ENCODE results near the gene CSNK2A1. TPM values are rescaled to one million over a fixed set of nuclear protein-coding genes. Genes with fewer than 3 reads are reported as not detected.

The CSNK2A1 gene
- total RNA-seq, 1 donor from 2014 or later, result 128 TPM

DNA sequence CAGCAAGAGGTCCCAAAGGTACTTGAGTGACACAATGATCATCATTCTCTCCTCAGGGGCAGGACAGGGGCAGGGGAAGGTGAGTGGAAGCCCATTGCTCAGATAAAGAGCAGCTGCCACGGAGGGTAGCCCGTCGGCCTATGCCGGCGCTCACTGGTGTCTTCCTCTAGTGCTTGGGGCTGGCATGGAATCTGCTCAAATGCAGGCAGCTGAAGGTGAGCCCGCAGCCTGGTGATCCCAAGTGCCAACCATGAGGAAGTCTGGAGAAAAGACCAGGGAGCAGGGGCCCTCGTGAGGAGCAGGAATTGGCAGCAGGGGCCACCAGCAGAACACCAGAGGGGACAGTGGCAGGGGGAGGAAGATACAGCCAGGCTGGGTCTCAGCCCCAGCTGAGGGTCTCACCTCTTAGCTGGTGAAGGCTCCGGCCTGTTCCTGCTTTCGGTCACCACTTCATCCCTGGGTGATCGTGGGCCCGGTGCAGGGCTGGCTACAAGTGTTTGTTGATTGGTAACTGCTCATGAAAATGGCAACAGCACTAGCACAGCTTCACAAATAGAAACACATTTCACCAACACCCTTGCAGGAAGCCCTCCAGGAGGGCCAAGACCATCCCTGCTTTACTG is 110.8 kb downstream of the CSNK2A1 start:
- H3K27ac Mint-ChIP-seq (ENCODE audit: unreplicated experiment), result peak overlapping the region; percentile 80
- no peak for DNase-seq (ENCODE audit: low spot score)
- peaks cover 30% of the 10 kb centered on the region for H3K36me3 Mint-ChIP-seq (ENCODE audit: low read depth, unreplicated experiment)
- peaks cover 8% of the 10 kb centered on the region for H3K27me3 Mint-ChIP-seq (ENCODE audit: unreplicated experiment)
- H3K9me3 Mint-ChIP-seq (ENCODE audit: unreplicated experiment), result no peaks in the 10 kb centered on the region
- peak overlapping the region; percentile 73 for H3K4me3 Mint-ChIP-seq (ENCODE audit: unreplicated experiment)
- TF ChIP-seq, protein P1, sequence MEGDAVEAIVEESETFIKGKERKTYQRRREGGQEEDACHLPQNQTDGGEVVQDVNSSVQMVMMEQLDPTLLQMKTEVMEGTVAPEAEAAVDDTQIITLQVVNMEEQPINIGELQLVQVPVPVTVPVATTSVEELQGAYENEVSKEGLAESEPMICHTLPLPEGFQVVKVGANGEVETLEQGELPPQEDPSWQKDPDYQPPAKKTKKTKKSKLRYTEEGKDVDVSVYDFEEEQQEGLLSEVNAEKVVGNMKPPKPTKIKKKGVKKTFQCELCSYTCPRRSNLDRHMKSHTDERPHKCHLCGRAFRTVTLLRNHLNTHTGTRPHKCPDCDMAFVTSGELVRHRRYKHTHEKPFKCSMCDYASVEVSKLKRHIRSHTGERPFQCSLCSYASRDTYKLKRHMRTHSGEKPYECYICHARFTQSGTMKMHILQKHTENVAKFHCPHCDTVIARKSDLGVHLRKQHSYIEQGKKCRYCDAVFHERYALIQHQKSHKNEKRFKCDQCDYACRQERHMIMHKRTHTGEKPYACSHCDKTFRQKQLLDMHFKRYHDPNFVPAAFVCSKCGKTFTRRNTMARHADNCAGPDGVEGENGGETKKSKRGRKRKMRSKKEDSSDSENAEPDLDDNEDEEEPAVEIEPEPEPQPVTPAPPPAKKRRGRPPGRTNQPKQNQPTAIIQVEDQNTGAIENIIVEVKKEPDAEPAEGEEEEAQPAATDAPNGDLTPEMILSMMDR (IDR thresholded peaks at IDR 0.05; ENCODE audit: unreplicated experiment), result no peak
- H3K4me1 Mint-ChIP-seq (ENCODE audit: unreplicated experiment), result peaks cover 6% of the 10 kb centered on the region

DNA sequence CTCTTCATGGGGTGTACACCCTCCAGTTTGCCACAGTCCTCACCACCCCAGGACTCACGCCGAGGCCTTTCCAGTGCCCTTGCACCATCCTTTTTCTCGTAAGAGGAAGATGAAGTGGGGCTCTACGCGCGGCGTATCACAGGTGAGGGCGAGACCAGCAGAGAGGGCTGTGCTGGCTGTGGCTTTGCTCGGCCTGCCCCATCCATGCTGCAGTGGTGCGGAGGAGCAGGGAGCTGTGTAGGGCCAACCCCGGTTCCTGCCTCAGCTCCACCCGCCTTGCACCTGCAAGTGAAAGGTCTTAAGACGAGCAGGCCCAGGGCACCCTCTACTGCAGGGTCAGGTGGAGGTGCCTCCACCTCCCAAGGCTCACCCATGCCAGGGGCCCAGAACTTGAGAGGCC is 111.4 kb downstream of the CSNK2A1 start:
- H3K27me3 Mint-ChIP-seq (ENCODE audit: unreplicated experiment), result peaks cover 7% of the 10 kb centered on the region

DNA sequence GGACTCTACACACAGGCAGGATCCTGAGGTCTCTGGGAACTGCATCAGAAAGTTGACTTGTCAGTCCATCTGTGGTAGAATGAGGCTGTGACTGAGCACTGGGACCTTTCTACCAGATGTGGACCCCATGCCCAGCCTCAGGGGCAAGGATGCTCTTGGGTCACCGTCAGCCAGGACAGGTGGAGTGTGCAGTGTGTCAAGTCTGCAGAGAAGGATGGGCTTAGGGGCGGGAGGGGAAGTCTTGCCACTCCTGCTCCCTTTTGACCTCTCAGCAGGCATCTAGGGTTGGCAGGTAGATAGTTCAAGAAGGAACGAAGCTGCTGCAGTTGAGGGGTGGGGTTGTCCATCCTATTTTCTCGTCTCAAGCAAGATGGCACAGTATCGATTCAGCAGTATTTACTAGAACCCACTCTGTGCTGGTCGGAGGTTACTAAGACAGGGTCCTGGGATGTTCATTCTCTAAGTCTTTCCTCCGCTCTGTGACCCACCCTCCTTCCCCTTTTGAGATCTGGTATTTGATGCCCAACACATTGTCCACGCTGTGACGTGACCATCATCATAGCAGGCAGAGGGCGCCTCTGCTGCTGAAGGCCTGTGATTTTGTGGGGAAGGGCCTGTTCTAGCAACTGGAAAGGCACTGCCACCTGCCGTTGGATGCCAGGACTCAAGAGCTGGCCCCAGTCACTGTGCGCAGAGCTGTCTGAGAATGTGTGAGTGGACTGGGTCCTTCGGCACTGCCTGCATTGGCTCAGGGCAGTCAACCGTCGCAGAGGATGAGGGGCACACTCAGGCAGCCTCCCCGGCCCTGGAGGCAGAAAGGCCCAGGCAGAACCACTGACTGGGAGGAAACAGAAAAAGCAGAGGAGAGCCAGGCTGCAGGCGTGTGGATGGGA is 112.3 kb downstream of the CSNK2A1 start:
- H3K36me3 Mint-ChIP-seq (ENCODE audit: low read depth, unreplicated experiment), result peaks cover 23% of the 10 kb centered on the region
- no peak overlapping the region for H3K4me3 Mint-ChIP-seq (ENCODE audit: unreplicated experiment)
- peaks cover 7% of the 10 kb centered on the region for H3K27me3 Mint-ChIP-seq (ENCODE audit: unreplicated experiment)
- peak; percentile 57 for DNase-seq (ENCODE audit: low spot score)
- no peaks in the 10 kb centered on the region for H3K9me3 Mint-ChIP-seq (ENCODE audit: unreplicated experiment)
- H3K4me1 Mint-ChIP-seq (ENCODE audit: unreplicated experiment), result peaks cover 6% of the 10 kb centered on the region
- TF ChIP-seq, protein P1 (IDR thresholded peaks at IDR 0.05; ENCODE audit: unreplicated experiment), result peak; percentile 27
- H3K27ac Mint-ChIP-seq (ENCODE audit: unreplicated experiment), result no peak overlapping the region

More for the DNA sequence above, 111.4 kb downstream of the CSNK2A1 start:
- H3K4me1 Mint-ChIP-seq (ENCODE audit: unreplicated experiment), result peaks cover 6% of the 10 kb centered on the region
- peaks cover 24% of the 10 kb centered on the region for H3K36me3 Mint-ChIP-seq (ENCODE audit: low read depth, unreplicated experiment)
- TF ChIP-seq, protein P1 (IDR thresholded peaks at IDR 0.05; ENCODE audit: unreplicated experiment), result no peak
- no peaks in the 10 kb centered on the region for H3K9me3 Mint-ChIP-seq (ENCODE audit: unreplicated experiment)
- no peak overlapping the region for H3K27ac Mint-ChIP-seq (ENCODE audit: unreplicated experiment)
- no peak overlapping the region for H3K4me3 Mint-ChIP-seq (ENCODE audit: unreplicated experiment)
- no peak for DNase-seq (ENCODE audit: low spot score)

DNA sequence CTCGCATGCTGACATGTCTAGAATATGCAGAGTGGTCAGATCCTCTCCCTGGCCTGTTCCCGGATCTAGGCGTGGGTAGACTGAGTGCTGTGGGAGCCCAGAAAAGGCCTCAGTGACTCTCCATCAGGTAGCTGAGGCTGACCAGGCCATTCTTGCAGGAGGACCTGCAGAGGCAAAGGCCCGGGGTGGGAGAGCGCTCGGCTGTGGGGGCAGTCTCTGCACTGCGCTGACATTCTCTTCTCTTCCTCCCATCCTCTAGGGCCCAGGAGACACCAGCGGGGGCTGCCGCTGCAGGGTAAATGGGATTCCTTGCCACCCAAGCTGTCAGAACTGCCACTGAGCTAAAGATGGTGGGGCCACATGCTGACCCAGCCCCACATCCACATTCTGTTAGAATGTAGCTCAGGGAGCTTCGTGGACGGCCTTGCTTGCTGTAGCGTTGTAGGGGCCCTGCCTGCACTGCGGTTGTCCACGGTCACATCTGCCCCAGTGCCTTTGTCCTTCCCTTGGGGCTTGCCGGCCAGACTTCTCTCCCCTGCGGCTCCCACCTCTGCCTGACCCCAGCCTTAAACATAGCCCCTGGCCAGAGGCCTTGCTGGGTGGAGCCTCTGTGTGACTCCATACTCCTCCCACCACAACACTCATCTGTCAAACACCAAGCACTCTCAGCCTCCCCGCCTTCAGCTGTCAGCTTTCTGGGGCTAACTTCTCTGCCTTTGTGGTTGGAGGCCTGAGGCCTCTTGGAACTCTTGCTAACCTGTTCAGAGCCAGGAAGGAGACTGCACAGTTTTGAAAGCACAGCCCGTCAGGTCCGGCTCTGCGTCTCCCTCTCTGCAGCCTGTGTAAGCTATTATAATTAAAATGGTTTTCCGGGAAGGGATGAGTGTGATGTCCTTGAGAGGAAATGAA is 113.2 kb downstream of the CSNK2A1 start:
- H3K27ac Mint-ChIP-seq (ENCODE audit: unreplicated experiment), result no peak overlapping the region
- no peak for DNase-seq (ENCODE audit: low spot score)
- H3K4me3 Mint-ChIP-seq (ENCODE audit: unreplicated experiment), result no peak overlapping the region
- TF ChIP-seq, protein P1 (IDR thresholded peaks at IDR 0.05; ENCODE audit: unreplicated experiment), result no peak
- H3K4me1 Mint-ChIP-seq (ENCODE audit: unreplicated experiment), result peaks cover 6% of the 10 kb centered on the region
- H3K36me3 Mint-ChIP-seq (ENCODE audit: low read depth, unreplicated experiment), result peaks cover 16% of the 10 kb centered on the region
- no peaks in the 10 kb centered on the region for H3K9me3 Mint-ChIP-seq (ENCODE audit: unreplicated experiment)
- H3K27me3 Mint-ChIP-seq (ENCODE audit: unreplicated experiment), result peaks cover 7% of the 10 kb centered on the region
